ENCODE results near the gene TWIST1. TPM values are rescaled to one million over a fixed set of nuclear protein-coding genes. Genes with fewer than 3 reads are reported as not detected.
A peak's percentile ranks its signal among the peaks of the same experiment; 100 is the strongest.

TWIST1 gene
- 1 to 10 TPM in 1 of 3 donors, under 1 TPM in 2; 0.15 to 2.4 (median 0.95) TPM for total RNA-seq

- Mint-ChIP-seq H3K4me3 (no peak within 1 kb of the TSS), H3K27me3 (ENCODE audit: low read depth) (peaks cover 58% of the 10 kb centered on the region), H3K9me3 (no peaks in the 10 kb centered on the region), H3K4me1 (ENCODE audit: low read depth) (peaks cover 1% of the 10 kb centered on the region), H3K36me3 (ENCODE audit: insufficient read depth) (no peaks in the 10 kb centered on the region)
- ATAC-seq (peak; percentile 41 to 51), DNase-seq (no peak)
Measured at GRCh38 chr7:19117091-19117869, at the start of gene TWIST1. Gene TWIST1 (minus strand): TSS chr7:19117636. CDS start chr7:19117321, 315 bp downstream.

GRCh38 chr7:19161671-19162070, 44.2 kb upstream of the TWIST1 start:
- no peaks in the 10 kb centered on the region for H3K36me3 Mint-ChIP-seq (ENCODE audit: insufficient read depth)
- no peaks in the 10 kb centered on the region for H3K27me3 Mint-ChIP-seq (ENCODE audit: low read depth)
- H3K4me3 Mint-ChIP-seq, result no peak overlapping the region
- ATAC-seq, result no peak
- no peaks in the 10 kb centered on the region for H3K4me1 Mint-ChIP-seq (ENCODE audit: low read depth)
- no peaks in the 10 kb centered on the region for H3K9me3 Mint-ChIP-seq
- DNase-seq, result no peak

GRCh38 chr7:19146699-19147098, 29.3 kb upstream of the TWIST1 start:
- Mint-ChIP-seq H3K4me1 (ENCODE audit: low read depth) (no peaks in the 10 kb centered on the region), H3K27me3 (ENCODE audit: low read depth) (peaks cover 40% of the 10 kb centered on the region), H3K4me3 (no peak overlapping the region), H3K9me3 (no peaks in the 10 kb centered on the region), H3K36me3 (ENCODE audit: insufficient read depth) (no peaks in the 10 kb centered on the region)
- ATAC-seq (no peak), DNase-seq (no peak)

- Mint-ChIP-seq H3K4me1 (ENCODE audit: low read depth) (no peaks in the 10 kb centered on the region), H3K4me3 (no peak overlapping the region), H3K27me3 (ENCODE audit: low read depth) (peaks cover 40% of the 10 kb centered on the region), H3K9me3 (no peaks in the 10 kb centered on the region), H3K36me3 (ENCODE audit: insufficient read depth) (no peaks in the 10 kb centered on the region)
- ATAC-seq (no peak), DNase-seq (no peak)
Measured at GRCh38 chr7:19145434-19146115, 28.1 kb upstream of the TWIST1 start.

GRCh38 chr7:19144661-19145433, 27.4 kb upstream of the TWIST1 start, which contains the start of gene FERD3L:
Gene FERD3L (minus strand): TSS chr7:19145421. CDS start chr7:19145362, 59 bp downstream.
- Mint-ChIP-seq H3K4me1 (ENCODE audit: low read depth) (no peaks in the 10 kb centered on the region), H3K4me3 (no peak within 1 kb of the TSS), H3K27me3 (ENCODE audit: low read depth) (peaks cover 40% of the 10 kb centered on the region), H3K36me3 (ENCODE audit: insufficient read depth) (no peaks in the 10 kb centered on the region), H3K9me3 (no peaks in the 10 kb centered on the region)
- DNase-seq (no peak), ATAC-seq (no peak)

GRCh38 chr7:19143881-19144574, 26.6 kb upstream of the TWIST1 start:
- DNase-seq (no peak), ATAC-seq (no peak)
- H3K4me1 Mint-ChIP-seq (ENCODE audit: low read depth), result no peaks in the 10 kb centered on the region
- peaks cover 40% of the 10 kb centered on the region for H3K27me3 Mint-ChIP-seq (ENCODE audit: low read depth)
- no peaks in the 10 kb centered on the region for H3K9me3 Mint-ChIP-seq
- H3K36me3 Mint-ChIP-seq (ENCODE audit: insufficient read depth), result no peaks in the 10 kb centered on the region
- no peak overlapping the region for H3K4me3 Mint-ChIP-seq

- Mint-ChIP-seq H3K4me3 (no peak overlapping the region), H3K27me3 (ENCODE audit: low read depth) (peaks cover 20% of the 10 kb centered on the region), H3K4me1 (ENCODE audit: low read depth) (no peaks in the 10 kb centered on the region), H3K36me3 (ENCODE audit: insufficient read depth) (no peaks in the 10 kb centered on the region), H3K9me3 (peaks cover 3% of the 10 kb centered on the region)
- DNase-seq, result no peak
- no peak for ATAC-seq
Measured at GRCh38 chr7:19139706-19140327, 22.4 kb upstream of the TWIST1 start.

- Mint-ChIP-seq H3K4me3 (no peak overlapping the region), H3K36me3 (ENCODE audit: insufficient read depth) (no peaks in the 10 kb centered on the region), H3K9me3 (peaks cover 3% of the 10 kb centered on the region), H3K27me3 (ENCODE audit: low read depth) (no peaks in the 10 kb centered on the region), H3K4me1 (ENCODE audit: low read depth) (no peaks in the 10 kb centered on the region)
- DNase-seq (no peak), ATAC-seq (no peak)
Measured at GRCh38 chr7:19133886-19134285, 16.4 kb upstream of the TWIST1 start.

GRCh38 chr7:19133390-19133789, 16.0 kb upstream of the TWIST1 start:
- Mint-ChIP-seq H3K36me3 (ENCODE audit: insufficient read depth) (no peaks in the 10 kb centered on the region), H3K9me3 (peaks cover 3% of the 10 kb centered on the region), H3K4me3 (no peak overlapping the region), H3K27me3 (ENCODE audit: low read depth) (no peaks in the 10 kb centered on the region), H3K4me1 (ENCODE audit: low read depth) (no peaks in the 10 kb centered on the region)
- DNase-seq, result no peak
- ATAC-seq, result no peak

- no peak overlapping the region for H3K4me3 Mint-ChIP-seq
- peaks cover 4% of the 10 kb centered on the region for H3K9me3 Mint-ChIP-seq
- no peak for DNase-seq
- H3K4me1 Mint-ChIP-seq (ENCODE audit: low read depth), result no peaks in the 10 kb centered on the region
- H3K27me3 Mint-ChIP-seq (ENCODE audit: low read depth), result no peaks in the 10 kb centered on the region
- ATAC-seq, result no peak
- no peaks in the 10 kb centered on the region for H3K36me3 Mint-ChIP-seq (ENCODE audit: insufficient read depth)
Measured at GRCh38 chr7:19128856-19129255, 11.4 kb upstream of the TWIST1 start.

GRCh38 chr7:19121977-19122588, 4.6 kb upstream of the TWIST1 start:
- no peak overlapping the region for H3K4me3 Mint-ChIP-seq
- no peaks in the 10 kb centered on the region for H3K36me3 Mint-ChIP-seq (ENCODE audit: insufficient read depth)
- ATAC-seq (no peak), DNase-seq (no peak)
- peaks cover 36% of the 10 kb centered on the region for H3K27me3 Mint-ChIP-seq (ENCODE audit: low read depth)
- H3K4me1 Mint-ChIP-seq (ENCODE audit: low read depth), result no peaks in the 10 kb centered on the region
- H3K9me3 Mint-ChIP-seq, result no peaks in the 10 kb centered on the region

GRCh38 chr7:19119870-19120486, 2.5 kb upstream of the TWIST1 start:
- no peaks in the 10 kb centered on the region for H3K9me3 Mint-ChIP-seq
- DNase-seq (no peak), ATAC-seq (no peak)
- no peaks in the 10 kb centered on the region for H3K36me3 Mint-ChIP-seq (ENCODE audit: insufficient read depth)
- peaks cover 41% of the 10 kb centered on the region for H3K27me3 Mint-ChIP-seq (ENCODE audit: low read depth)
- peaks cover 1% of the 10 kb centered on the region for H3K4me1 Mint-ChIP-seq (ENCODE audit: low read depth)
- no peak overlapping the region for H3K4me3 Mint-ChIP-seq

- Mint-ChIP-seq H3K4me1 (ENCODE audit: low read depth) (peaks cover 1% of the 10 kb centered on the region), H3K36me3 (ENCODE audit: insufficient read depth) (no peaks in the 10 kb centered on the region), H3K9me3 (no peaks in the 10 kb centered on the region), H3K27me3 (ENCODE audit: low read depth) (peaks cover 44% of the 10 kb centered on the region), H3K4me3 (no peak overlapping the region)
- ATAC-seq (no peak), DNase-seq (no peak)
Measured at GRCh38 chr7:19119372-19119771, 1.9 kb upstream of the TWIST1 start.

All from activated T-cell treated with anti-CD3 and anti-CD28 coated beads, Interleukin-2, amount 50 U/mL, for 4 hours (primary cell).